SK-N-SH (cell line): ENCODE measurements around the gene PBX1. TPM values are rescaled to one million over a fixed set of nuclear protein-coding genes. Genes with fewer than 3 reads are reported as not detected.
A peak's percentile ranks its signal among the peaks of the same experiment; 100 is the strongest.

Experiments used
- CTCF ChIA-PET: fragments of 300-600, 350-600 bp; formaldehyde crosslinking; extraction: SDS; loops from one replicate; lab custom pipeline; 2021; lab: Yijun Ruan, JAX
- POLR2A ChIA-PET: fragments of 350-600 bp; sonication (Branson Sonifier 250); formaldehyde crosslinking; extraction: SDS; loops from one replicate; lab custom pipeline; 2020; ENCODE audit warnings: antibody characterized with exemption, inconsistent platforms; lab: Yijun Ruan, JAX
- DNase-seq: peaks from one replicate; pipeline ENCODE4 v3.0.0; 2012
- H2AFZ ChIP-seq: fragments of 200-600 bp; sonication (generic); 2 replicates; pipeline ENCODE4 v1.8.1; 2016; ENCODE audit warnings: antibody characterized with exemption, mild to moderate bottlenecking, low read depth
- H3F3A ChIP-seq: fragments of 200-600 bp; sonication (generic); replicated peaks from 2 replicates; pipeline ENCODE3; 2016; ENCODE audit warnings: antibody characterized with exemption, mild to moderate bottlenecking; ENCODE audit not compliant: insufficient read depth
- H3K27ac ChIP-seq, 2 experiments: fragments of 200-500 bp in 1 of 2; fragments of 200-600 bp in 1 of 2; sonication (Bioruptor generic) in 1 of 2; sonication (generic), shearing (Covaris generic) in 1 of 2; 2 replicates each; pipeline versions ENCODE4 v1.5.1 to v1.6.1; 2014 to 2016; ENCODE audit warnings: low read depth in 2 of 2, inconsistent platforms in 1 of 2, low read length in 1 of 2, mild to moderate bottlenecking in 1 of 2, mixed read lengths in 1 of 2
- H3K27me3 ChIP-seq: fragments of 200-600 bp; sonication (generic), shearing (Covaris generic); 2 replicates; pipeline ENCODE4 v1.6.1; 2016; ENCODE audit warnings: mixed run types; ENCODE audit not compliant: insufficient read depth
- H3K36me3 ChIP-seq, 2 experiments: fragments of 200-500 bp in 1 of 2; fragments of 200-600 bp in 1 of 2; sonication (Bioruptor generic) in 1 of 2; sonication (generic) in 1 of 2; replicated peaks in 1 of 2; 2 replicates each; pipeline versions ENCODE3 to v1.5.1; 2014 to 2016; ENCODE audit warnings: low read length in 1 of 2, mild to moderate bottlenecking in 1 of 2; ENCODE audit not compliant: insufficient read depth in 2 of 2, control insufficient read depth in 1 of 2
- H3K4me1 ChIP-seq, 2 experiments: fragments of 200-500 bp in 1 of 2; fragments of 200-600 bp in 1 of 2; sonication (Bioruptor generic) in 1 of 2; sonication (generic), shearing (Covaris generic) in 1 of 2; 2 replicates each; pipeline versions ENCODE4 v1.5.1 to v1.6.1; 2014 to 2016; ENCODE audit warnings: low read depth in 1 of 2, low read length in 1 of 2, mixed run types in 1 of 2; ENCODE audit not compliant: insufficient read depth in 2 of 2, control insufficient read depth in 1 of 2
- H3K4me2 ChIP-seq: fragments of 200-600 bp; sonication (generic), shearing (Covaris generic); 2 replicates; pipeline ENCODE4 v1.6.1; 2017; ENCODE audit warnings: mixed run types
- H3K4me3 ChIP-seq, 2 experiments: fragments of 200-500 bp in 1 of 2; fragments of 200-600 bp in 1 of 2; sonication (Bioruptor generic) in 1 of 2; sonication (generic), shearing (Covaris generic) in 1 of 2; 2 replicates each; pipeline versions ENCODE4 v1.5.1 to v1.8.1; 2014 to 2016; ENCODE audit warnings: low read depth in 2 of 2, inconsistent platforms in 1 of 2, low read length in 1 of 2, mild to moderate bottlenecking in 1 of 2, mixed read lengths in 1 of 2, moderate library complexity in 1 of 2
- H3K79me2 ChIP-seq: fragments of 200-600 bp; sonication (generic); 2 replicates; pipeline ENCODE4 v1.8.1; 2017; ENCODE audit warnings: mild to moderate bottlenecking; ENCODE audit not compliant: insufficient read depth
- H3K9ac ChIP-seq: fragments of 200-600 bp; sonication (generic); 2 replicates; pipeline ENCODE4 v1.6.1; 2017; ENCODE audit warnings: mixed run types
- H3K9me2 ChIP-seq: fragments of 200-600 bp; sonication (generic); 2 replicates; pipeline ENCODE4 v1.6.1; 2017; ENCODE audit warnings: mixed run types
- H3K9me3 ChIP-seq: fragments of 200-600 bp; sonication (generic); 2 replicates; pipeline ENCODE4 v1.6.1; 2017; ENCODE audit warnings: mixed run types, mild to moderate bottlenecking, moderate library complexity
- H4K20me1 ChIP-seq: fragments of 200-600 bp; sonication (generic); 2 replicates; pipeline ENCODE4 v1.6.1; 2017; ENCODE audit warnings: mild to moderate bottlenecking, mixed run types; ENCODE audit not compliant: insufficient read depth
- ELF1 ChIP-seq: IDR thresholded peaks from 2 replicates; pipeline ENCODE4 v1.4.0; 2012
- FOSL2 ChIP-seq: IDR thresholded peaks from 2 replicates; pipeline ENCODE4 v1.4.0; 2012; ENCODE audit warnings: low read depth, mild to moderate bottlenecking, moderate library complexity, borderline replicate concordance
- FOXJ3 ChIP-seq: sonication (generic); formaldehyde crosslinking; IDR thresholded peaks from 2 replicates; pipeline ENCODE4 v1.5.1; 2020; ENCODE audit warnings: mild to moderate bottlenecking, missing genetic modification reagents
- FOXM1 ChIP-seq: IDR thresholded peaks from 2 replicates; pipeline ENCODE4 v1.4.0; 2012; ENCODE audit warnings: low read depth, mild to moderate bottlenecking
- GATA2 ChIP-seq: sonication (generic); formaldehyde crosslinking; IDR thresholded peaks from 2 replicates; pipeline ENCODE4 v1.5.0; 2020; ENCODE audit warnings: mild to moderate bottlenecking, missing genetic modification reagents
- JUND ChIP-seq: IDR thresholded peaks from 2 replicates; pipeline ENCODE4 v1.4.0; 2012
- MEF2A ChIP-seq: IDR thresholded peaks from 2 replicates; pipeline ENCODE4 v1.4.0; 2012; ENCODE audit warnings: low read depth, borderline replicate concordance
- MXI1 ChIP-seq: IDR thresholded peaks from 2 replicates; pipeline ENCODE4 v1.6.1; 2012; ENCODE audit warnings: mild to moderate bottlenecking, low read depth, low read length, improper control_type of control experiment
- NFIC ChIP-seq: IDR thresholded peaks from 2 replicates; pipeline ENCODE4 v1.4.0; 2012; ENCODE audit warnings: borderline replicate concordance
- NRF1 ChIP-seq: IDR thresholded peaks from 2 replicates; pipeline ENCODE4 v1.6.1; 2012; ENCODE audit warnings: low read depth, mild to moderate bottlenecking, low read length
- POLR2AphosphoS5 ChIP-seq: IDR thresholded peaks from 2 replicates; pipeline ENCODE4 v1.6.1; 2012; ENCODE audit warnings: low read depth, low read length
- RAD21 ChIP-seq: IDR thresholded peaks from 2 replicates; pipeline ENCODE4 v1.6.1; 2012; ENCODE audit warnings: mild to moderate bottlenecking, low read length
- RFX5 ChIP-seq: IDR thresholded peaks from 2 replicates; pipeline ENCODE4 v1.6.1; 2012; ENCODE audit warnings: mild to moderate bottlenecking, improper control_type of control experiment, low read length
- RXRA ChIP-seq: IDR thresholded peaks from 2 replicates; pipeline ENCODE4 v1.4.0; 2012; ENCODE audit warnings: low read depth, mild to moderate bottlenecking, borderline replicate concordance
- SIN3A ChIP-seq: IDR thresholded peaks from 2 replicates; pipeline ENCODE4 v1.6.1; 2012; ENCODE audit warnings: low read depth, mild to moderate bottlenecking, low read length, moderate library complexity, borderline replicate concordance
- SMC3 ChIP-seq: IDR thresholded peaks from 2 replicates; pipeline ENCODE4 v1.6.1; 2012; ENCODE audit warnings: low read depth, low read length, improper control_type of control experiment
- TEAD4 ChIP-seq: IDR thresholded peaks from 2 replicates; pipeline ENCODE4 v1.4.0; 2012; ENCODE audit warnings: mild to moderate bottlenecking, borderline replicate concordance; ENCODE audit not compliant: insufficient read depth
- YY1 ChIP-seq: IDR thresholded peaks from 2 replicates; pipeline ENCODE4 v1.4.0; 2012; ENCODE audit warnings: low read depth, mild to moderate bottlenecking
- WGBS: methylation state at CpG from one replicate; pipeline ENCODE4 v1.1.6; 2017; ENCODE audit warnings: low lambda C conversion rate; 5-methylcytosine and 5-hydroxymethylcytosine counted together
- polyA plus RNA-seq, 3 experiments: library from polyadenylated mRNA; depleted of rRNA; stranded (reverse); fragments of >200 nt; gene quantifications; 2 replicates each; pipeline ENCODE4 v1.2.3, GENCODE V29; 2012
- TF ChIP-seq, protein P1 (sequence below): IDR thresholded peaks from 2 replicates; pipeline ENCODE4 v1.4.0; 2012; ENCODE audit warnings: low read depth
- TF ChIP-seq, protein P2 (sequence below): fragments of 150-350 bp; IDR thresholded peaks from 2 replicates; pipeline ENCODE4 v1.6.1; 2017; ENCODE audit warnings: antibody characterized with exemption, low read length, low read depth, borderline replicate concordance
- TF ChIP-seq, protein P3 (sequence below): fragments of 150-350 bp; IDR thresholded peaks from 2 replicates; pipeline ENCODE4 v1.6.1; 2016; ENCODE audit warnings: mild to moderate bottlenecking, low read depth, low read length
- TF ChIP-seq, protein P4 (sequence below): IDR thresholded peaks from 2 replicates; pipeline ENCODE4 v1.6.1; 2012; ENCODE audit warnings: mild to moderate bottlenecking, low read depth, low read length, moderate library complexity
- TF ChIP-seq, protein P5 (sequence below): IDR thresholded peaks from 2 replicates; pipeline ENCODE4; 2012
- TF ChIP-seq, protein P6 (sequence below): fragments of 200-600 bp; sonication (generic); IDR thresholded peaks from 2 replicates; pipeline ENCODE4 v1.6.1; 2017; ENCODE audit warnings: antibody characterized with exemption, mild to moderate bottlenecking, moderate library complexity

PBX1 gene
- polyA plus RNA-seq, 1 of the 3 experiments (the other 2 are of a cell fraction): 27.0 TPM

DNA sequence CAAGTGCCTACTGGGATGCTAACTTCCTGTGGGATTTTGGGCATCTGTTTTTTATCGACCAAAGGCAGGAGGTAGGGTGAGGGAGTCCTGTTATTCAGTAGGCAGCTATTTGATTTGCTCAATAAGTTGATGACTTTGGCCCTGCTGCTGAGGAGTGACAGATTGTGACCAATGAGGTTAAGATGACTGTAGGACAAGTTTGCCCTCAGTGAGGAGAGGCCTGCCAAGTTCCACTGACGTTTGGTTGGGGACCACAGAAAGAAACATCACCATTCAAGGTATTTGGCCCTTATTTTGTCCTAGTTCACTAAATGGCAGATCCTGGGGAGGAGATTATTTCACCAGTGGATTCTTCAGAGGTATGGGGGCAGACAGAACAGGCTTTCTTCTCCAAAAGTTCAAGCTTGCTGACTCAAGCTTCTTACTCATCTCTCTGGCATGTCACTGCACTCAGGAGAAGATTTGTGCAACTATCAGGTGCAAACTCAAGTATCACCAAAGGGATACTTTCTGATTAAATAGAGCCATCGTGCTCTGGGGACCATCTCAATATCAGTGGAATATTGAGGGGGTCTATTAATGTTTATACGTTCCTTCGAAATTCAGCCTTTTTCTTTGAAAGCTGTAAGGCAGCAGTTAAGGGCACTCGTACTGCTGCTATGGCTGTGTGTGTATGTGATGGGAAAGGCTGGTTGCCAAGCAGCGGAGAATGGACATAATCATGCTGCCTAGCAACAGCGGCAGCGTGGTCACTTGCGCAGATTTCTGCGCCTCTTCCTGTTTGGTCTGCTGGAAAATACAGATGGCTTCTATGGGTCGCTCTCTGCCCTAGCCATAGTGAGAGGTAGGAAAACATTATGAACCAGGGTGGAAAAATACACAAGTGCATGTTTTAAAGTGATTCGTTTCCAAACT, 78.7 kb downstream of the PBX1 start:
- peak overlapping the region; percentile 64 for H3K9ac ChIP-seq
- H3K36me3 ChIP-seq: peaks cover 0 to 2% of the 10 kb centered on the region in 2 experiments
- H3F3A ChIP-seq: peaks cover 24% of the 10 kb centered on the region
- WGBS: 12% methylated on average over 13 of the region's 13 CpGs
- peak overlapping the region in 1 of 2 experiments; percentile 42; a peak in 2 of 4 replicates for H3K4me3 ChIP-seq
- H3K9me3 ChIP-seq: no peaks in the 10 kb centered on the region
- H3K79me2 ChIP-seq: no peaks in the 10 kb centered on the region
- H3K4me1 ChIP-seq: peaks cover 16 to 28% of the 10 kb centered on the region in 2 experiments
- H4K20me1 ChIP-seq: no peaks in the 10 kb centered on the region
- ChIA-PET POLR2A (no interaction called here), CTCF (interaction anchor here (0.7 to 1.2 kb wide), 3 partner anchors 119 to 261 kb away, joined by 3 read pairs; no protein-coding TSS in a partner anchor)
- H3K27me3 ChIP-seq: no peaks in the 10 kb centered on the region
- peak overlapping the region; percentile 65 to 89 for H3K27ac ChIP-seq
- peak; percentile 81 for DNase-seq
- peak overlapping the region; percentile 49 for H3K4me2 ChIP-seq
- H3K9me2 ChIP-seq: no peaks in the 10 kb centered on the region
- H2AFZ ChIP-seq: peak overlapping the region; percentile 17; the same call in 1 of the 2 replicates
- peak; percentile 85 for TF ChIP-seq JUND
- peak; percentile 13; the same call in 1 of the 2 replicates for TF ChIP-seq NFIC
- TF ChIP-seq, protein P1, sequence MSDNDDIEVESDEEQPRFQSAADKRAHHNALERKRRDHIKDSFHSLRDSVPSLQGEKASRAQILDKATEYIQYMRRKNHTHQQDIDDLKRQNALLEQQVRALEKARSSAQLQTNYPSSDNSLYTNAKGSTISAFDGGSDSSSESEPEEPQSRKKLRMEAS: 0 out of 2 replicates have a peak, but pooled peaks have one; percentile 27
- TF ChIP-seq MEF2A: no peak
- TF ChIP-seq FOSL2: peak; percentile 84
- TF ChIP-seq, protein P2, sequence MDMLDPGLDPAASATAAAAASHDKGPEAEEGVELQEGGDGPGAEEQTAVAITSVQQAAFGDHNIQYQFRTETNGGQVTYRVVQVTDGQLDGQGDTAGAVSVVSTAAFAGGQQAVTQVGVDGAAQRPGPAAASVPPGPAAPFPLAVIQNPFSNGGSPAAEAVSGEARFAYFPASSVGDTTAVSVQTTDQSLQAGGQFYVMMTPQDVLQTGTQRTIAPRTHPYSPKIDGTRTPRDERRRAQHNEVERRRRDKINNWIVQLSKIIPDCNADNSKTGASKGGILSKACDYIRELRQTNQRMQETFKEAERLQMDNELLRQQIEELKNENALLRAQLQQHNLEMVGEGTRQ: no peak
- TF ChIP-seq YY1: no peak
- TF ChIP-seq FOXJ3 (CRISPR knock-in tag): no peak
- TF ChIP-seq, protein P3, sequence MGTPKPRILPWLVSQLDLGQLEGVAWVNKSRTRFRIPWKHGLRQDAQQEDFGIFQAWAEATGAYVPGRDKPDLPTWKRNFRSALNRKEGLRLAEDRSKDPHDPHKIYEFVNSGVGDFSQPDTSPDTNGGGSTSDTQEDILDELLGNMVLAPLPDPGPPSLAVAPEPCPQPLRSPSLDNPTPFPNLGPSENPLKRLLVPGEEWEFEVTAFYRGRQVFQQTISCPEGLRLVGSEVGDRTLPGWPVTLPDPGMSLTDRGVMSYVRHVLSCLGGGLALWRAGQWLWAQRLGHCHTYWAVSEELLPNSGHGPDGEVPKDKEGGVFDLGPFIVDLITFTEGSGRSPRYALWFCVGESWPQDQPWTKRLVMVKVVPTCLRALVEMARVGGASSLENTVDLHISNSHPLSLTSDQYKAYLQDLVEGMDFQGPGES: no peak
- TF ChIP-seq SIN3A: no peak
- TF ChIP-seq, protein P4, sequence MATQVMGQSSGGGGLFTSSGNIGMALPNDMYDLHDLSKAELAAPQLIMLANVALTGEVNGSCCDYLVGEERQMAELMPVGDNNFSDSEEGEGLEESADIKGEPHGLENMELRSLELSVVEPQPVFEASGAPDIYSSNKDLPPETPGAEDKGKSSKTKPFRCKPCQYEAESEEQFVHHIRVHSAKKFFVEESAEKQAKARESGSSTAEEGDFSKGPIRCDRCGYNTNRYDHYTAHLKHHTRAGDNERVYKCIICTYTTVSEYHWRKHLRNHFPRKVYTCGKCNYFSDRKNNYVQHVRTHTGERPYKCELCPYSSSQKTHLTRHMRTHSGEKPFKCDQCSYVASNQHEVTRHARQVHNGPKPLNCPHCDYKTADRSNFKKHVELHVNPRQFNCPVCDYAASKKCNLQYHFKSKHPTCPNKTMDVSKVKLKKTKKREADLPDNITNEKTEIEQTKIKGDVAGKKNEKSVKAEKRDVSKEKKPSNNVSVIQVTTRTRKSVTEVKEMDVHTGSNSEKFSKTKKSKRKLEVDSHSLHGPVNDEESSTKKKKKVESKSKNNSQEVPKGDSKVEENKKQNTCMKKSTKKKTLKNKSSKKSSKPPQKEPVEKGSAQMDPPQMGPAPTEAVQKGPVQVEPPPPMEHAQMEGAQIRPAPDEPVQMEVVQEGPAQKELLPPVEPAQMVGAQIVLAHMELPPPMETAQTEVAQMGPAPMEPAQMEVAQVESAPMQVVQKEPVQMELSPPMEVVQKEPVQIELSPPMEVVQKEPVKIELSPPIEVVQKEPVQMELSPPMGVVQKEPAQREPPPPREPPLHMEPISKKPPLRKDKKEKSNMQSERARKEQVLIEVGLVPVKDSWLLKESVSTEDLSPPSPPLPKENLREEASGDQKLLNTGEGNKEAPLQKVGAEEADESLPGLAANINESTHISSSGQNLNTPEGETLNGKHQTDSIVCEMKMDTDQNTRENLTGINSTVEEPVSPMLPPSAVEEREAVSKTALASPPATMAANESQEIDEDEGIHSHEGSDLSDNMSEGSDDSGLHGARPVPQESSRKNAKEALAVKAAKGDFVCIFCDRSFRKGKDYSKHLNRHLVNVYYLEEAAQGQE: no peak
- TF ChIP-seq GATA2 (CRISPR knock-in tag): no peak
- TF ChIP-seq SMC3: no peak
- no peak; the same call in 1 of the 2 replicates for TF ChIP-seq RXRA
- TF ChIP-seq ELF1: peak; percentile 55; the same call in 1 of the 2 replicates
- TF ChIP-seq MXI1: peak; percentile 77; the same call in 1 of the 2 replicates
- peak; percentile 71 for TF ChIP-seq NRF1
- no peak for TF ChIP-seq RAD21
- TF ChIP-seq, protein P5, sequence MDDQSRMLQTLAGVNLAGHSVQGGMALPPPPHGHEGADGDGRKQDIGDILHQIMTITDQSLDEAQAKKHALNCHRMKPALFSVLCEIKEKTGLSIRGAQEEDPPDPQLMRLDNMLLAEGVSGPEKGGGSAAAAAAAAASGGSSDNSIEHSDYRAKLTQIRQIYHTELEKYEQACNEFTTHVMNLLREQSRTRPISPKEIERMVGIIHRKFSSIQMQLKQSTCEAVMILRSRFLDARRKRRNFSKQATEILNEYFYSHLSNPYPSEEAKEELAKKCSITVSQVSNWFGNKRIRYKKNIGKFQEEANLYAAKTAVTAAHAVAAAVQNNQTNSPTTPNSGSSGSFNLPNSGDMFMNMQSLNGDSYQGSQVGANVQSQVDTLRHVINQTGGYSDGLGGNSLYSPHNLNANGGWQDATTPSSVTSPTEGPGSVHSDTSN: peak; percentile 33
- TF ChIP-seq TEAD4: peak; percentile 60; the same call in 1 of the 2 replicates
- no peak for TF ChIP-seq POLR2AphosphoS5
- TF ChIP-seq FOXM1: no peak
- TF ChIP-seq, protein P6, sequence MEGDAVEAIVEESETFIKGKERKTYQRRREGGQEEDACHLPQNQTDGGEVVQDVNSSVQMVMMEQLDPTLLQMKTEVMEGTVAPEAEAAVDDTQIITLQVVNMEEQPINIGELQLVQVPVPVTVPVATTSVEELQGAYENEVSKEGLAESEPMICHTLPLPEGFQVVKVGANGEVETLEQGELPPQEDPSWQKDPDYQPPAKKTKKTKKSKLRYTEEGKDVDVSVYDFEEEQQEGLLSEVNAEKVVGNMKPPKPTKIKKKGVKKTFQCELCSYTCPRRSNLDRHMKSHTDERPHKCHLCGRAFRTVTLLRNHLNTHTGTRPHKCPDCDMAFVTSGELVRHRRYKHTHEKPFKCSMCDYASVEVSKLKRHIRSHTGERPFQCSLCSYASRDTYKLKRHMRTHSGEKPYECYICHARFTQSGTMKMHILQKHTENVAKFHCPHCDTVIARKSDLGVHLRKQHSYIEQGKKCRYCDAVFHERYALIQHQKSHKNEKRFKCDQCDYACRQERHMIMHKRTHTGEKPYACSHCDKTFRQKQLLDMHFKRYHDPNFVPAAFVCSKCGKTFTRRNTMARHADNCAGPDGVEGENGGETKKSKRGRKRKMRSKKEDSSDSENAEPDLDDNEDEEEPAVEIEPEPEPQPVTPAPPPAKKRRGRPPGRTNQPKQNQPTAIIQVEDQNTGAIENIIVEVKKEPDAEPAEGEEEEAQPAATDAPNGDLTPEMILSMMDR: no peak
- peak; percentile 79 for TF ChIP-seq RFX5
